Activated CD8-positive, alpha-beta memory T cell treated with anti-CD3 and anti-CD28 coated beads for 36 hours (primary cell): ENCODE results near the gene OLR1. TPM values are rescaled to one million over a fixed set of nuclear protein-coding genes. Genes with fewer than 3 reads are reported as not detected.

Experiments used
- CTCF ChIA-PET: fragments of 350-600 bp; sonication (Branson Sonifier 250); formaldehyde crosslinking; loops from one replicate; lab custom pipeline; 2021; ENCODE audit warnings: antibody characterized with exemption; lab: Charles Lee
- POLR2A ChIA-PET: fragments of 350-600 bp; sonication (Branson Sonifier 250); formaldehyde crosslinking; loops from one replicate; lab custom pipeline; 2021; ENCODE audit warnings: antibody characterized with exemption; lab: Charles Lee
- total RNA-seq, 2 experiments: library from RNA; stranded (reverse); gene quantifications; one replicate each; pipeline ENCODE4 v1.2.3, GENCODE V29; 2021

OLR1 gene
- total RNA-seq, 2 experiments from 2014 or later: not detected

DNA sequence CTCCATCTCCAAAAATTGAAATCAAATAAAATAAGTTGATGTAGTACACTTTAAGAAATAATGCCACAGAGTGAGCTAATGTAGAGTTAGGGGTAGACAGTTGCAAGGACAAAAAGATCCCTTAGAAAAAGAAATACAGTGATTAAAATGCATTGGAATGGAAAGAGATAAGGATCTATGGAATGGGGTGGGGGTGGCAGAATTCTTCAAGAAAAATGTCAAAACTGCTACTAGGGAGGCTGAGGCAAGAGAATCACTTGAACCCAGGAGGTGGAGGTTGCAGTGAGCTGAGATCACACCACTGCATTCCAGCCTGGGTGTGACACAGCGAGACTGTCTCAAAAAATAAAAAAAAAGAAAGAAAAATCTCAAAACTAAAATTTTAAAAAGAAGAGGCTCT, 6.5 kb downstream of the OLR1 start:
- CTCF ChIA-PET: interaction anchor here (0.6 kb wide), 1 partner anchor 273 kb away, joined by 5 read pairs; no protein-coding TSS in a partner anchor

GRCh38 chr12:10163084-10163483, 8.8 kb downstream of the OLR1 start:
- CTCF ChIA-PET: interaction anchor here (1.0 kb wide), 1 partner anchor 10 kb away, joined by 4 read pairs; no protein-coding TSS in a partner anchor
- POLR2A ChIA-PET: no interaction called here

More for the DNA sequence above, 6.5 kb downstream of the OLR1 start:
- POLR2A ChIA-PET: interaction anchor here (0.7 kb wide), 1 partner anchor 1284 kb away, joined by 3 read pairs; no protein-coding TSS in a partner anchor

GRCh38 chr12:10160617-10161385, 11.1 kb downstream of the OLR1 start:
- ChIA-PET POLR2A (no interaction called here), CTCF (interaction anchor here (0.8 to 1.7 kb wide), 2 partner anchors 8 to 33 kb away, joined by 4 to 7 read pairs; no protein-coding TSS in a partner anchor)

GRCh38 chr12:10159280-10159679, 12.7 kb downstream of the OLR1 start:
- POLR2A ChIA-PET: no interaction called here
- CTCF ChIA-PET: no interaction called here

DNA sequence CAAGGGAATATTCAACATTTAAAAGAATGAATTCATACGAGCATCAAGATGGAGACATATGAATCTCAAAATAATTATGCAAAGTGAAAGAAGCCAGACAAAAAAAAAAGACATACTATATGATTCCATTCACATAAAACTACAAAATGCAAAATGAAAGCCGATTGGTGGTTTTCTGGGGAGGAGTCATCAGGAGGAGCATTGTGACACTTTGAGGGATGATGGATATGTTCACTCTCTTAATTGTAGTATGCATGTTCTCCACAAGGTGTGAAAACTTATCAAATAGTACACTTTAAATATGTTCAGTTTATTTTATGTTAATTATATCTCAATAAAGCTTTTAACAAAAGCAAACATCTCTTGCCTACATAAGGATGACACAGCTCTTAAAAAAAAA, 13.5 kb downstream of the OLR1 start:
- ChIA-PET POLR2A (no interaction called here), CTCF (no interaction called here)

DNA sequence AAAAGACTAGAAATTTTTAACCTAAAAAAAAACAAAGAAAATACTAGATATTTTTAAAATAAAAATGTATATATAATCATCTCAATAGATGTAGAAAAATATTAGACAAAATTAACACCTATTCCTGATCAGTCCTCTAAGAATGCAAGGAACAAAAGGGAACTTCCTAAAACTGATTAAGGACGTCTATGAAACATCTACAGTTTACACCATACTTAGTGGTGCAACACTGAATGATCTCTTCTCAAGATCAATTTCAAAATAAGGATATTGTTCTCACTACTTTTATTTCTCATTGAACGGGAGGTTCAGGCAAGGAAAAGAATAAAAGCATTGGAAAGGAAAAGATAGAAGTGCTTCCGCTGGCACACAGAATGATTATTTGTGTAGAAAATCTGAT, 16.0 kb downstream of the OLR1 start:
- ChIA-PET POLR2A (no interaction called here), CTCF (no interaction called here)

DNA sequence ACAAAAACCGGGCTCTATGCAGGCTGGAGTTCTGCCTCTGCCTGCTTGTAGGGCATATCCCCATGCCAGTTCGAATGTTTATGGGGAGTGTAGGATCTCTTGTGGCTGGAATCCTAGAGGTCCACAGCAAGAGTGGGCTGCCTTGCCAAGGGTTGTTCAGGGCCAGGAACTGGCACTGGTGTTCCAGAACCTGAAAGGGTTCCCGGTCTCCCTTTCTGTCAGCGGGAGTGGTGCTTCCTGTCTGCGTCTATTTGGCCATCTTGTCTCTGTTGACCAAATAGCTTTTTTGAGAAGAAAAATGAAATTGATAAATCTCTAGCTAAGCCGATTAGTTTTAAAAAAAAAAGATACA, 17.8 kb downstream of the OLR1 start:
- ChIA-PET CTCF (interaction anchor here (1.2 kb wide), 1 partner anchor 36 kb away, joined by 3 read pairs; no protein-coding TSS in a partner anchor), POLR2A (no interaction called here)

GRCh38 chr12:10153271-10154144, 18.4 kb downstream of the OLR1 start:
- ChIA-PET CTCF (interaction anchor here (0.5 to 3.4 kb wide), 14 partner anchors 8 to 458 kb away, joined by 3 to 20 read pairs (median 4); partner anchors contain the start of genes EIF2S3B and OLR1), POLR2A (no interaction called here)

DNA sequence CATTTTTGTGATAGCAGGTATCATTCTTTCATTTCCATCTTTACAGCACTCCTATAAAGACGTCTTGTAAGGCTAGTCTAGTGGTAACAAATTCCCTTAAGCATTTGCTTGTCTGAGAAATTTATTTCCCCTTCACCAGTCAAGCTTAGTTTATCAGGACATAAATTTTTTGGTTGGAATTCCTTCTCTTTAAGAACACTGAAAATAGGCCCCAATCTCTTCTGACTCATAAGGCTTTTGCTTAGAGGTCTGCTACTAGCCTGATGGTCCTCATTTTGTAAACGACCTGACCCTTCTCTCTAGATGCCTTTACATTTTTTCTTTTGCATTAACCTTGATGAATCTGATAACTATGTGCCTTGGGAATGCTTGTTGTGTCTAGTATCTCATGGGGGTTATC, 20.3 kb downstream of the OLR1 start:
- ChIA-PET POLR2A (no interaction called here), CTCF (interaction anchor here (1.2 to 3.4 kb wide), 2 partner anchors 39 to 338 kb away, joined by 4 to 20 read pairs; no protein-coding TSS in a partner anchor)

DNA sequence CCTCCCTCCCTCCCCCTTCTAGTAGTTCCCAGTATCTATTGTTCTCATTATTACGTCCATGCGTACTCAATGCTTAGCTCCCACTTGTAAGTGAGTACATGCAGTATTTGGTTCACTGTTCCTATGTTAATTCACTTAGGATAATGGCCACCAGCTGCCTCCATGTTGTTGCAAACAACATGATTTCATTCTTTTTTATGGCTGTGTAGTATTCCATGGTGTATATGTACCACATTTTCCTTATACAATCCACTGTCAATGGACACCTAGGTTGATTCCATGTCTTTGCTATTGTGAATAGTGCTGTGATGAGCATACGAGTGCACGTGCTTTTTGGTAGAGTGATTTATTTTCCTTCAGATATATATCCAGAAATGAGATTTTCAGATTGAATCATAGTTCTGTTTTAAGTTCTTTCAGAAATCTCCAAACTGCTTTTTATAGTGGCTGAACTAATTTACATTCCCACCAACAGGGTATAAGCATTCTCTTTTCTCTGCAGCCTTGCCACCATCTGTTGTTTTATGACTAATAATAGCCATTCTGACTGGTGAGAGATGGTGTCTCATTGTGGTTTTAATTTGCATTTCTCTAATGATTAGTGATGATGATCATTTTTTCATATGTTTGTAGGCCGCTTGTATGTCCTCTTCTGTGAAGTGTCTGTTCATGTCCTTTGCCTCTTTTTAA, 24.1 kb downstream of the OLR1 start:
- CTCF ChIA-PET: interaction anchor here (0.6 to 1.0 kb wide), 3 partner anchors 22 to 398 kb away, joined by 3 to 4 read pairs (median 4); no protein-coding TSS in a partner anchor

DNA sequence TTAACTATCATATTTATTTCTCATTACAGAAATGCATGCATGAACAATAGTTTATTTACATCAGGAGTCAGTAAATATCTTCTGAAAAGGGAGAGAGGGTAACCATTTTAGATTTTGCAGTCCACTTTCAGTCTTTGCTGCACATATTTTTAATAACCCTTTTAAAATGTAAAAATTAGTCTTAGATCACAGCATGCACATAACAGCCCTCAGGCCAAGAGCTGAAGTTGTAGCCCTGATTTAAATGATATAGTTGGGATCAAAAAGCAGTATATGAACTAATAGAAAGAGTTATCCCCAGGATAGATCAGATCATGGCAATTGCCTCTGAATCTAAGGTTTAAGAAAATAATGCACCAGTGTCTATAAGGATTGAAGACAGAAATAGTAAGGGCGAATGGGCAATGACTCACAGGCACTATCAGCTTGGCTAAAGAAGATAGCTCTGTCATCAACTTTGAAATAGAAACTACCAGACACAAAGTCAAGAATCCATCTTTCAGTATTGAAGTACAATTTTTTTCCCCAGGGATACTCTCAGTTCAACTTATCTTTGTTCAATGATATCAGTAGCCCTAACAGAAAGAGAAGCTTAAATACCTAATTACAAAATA, 28.8 kb downstream of the OLR1 start:
- POLR2A ChIA-PET: no interaction called here
- CTCF ChIA-PET: interaction anchor here (0.7 to 0.9 kb wide), 2 partner anchors 8 to 109 kb away, joined by 3 to 4 read pairs; no protein-coding TSS in a partner anchor

More for the DNA sequence above, 24.1 kb downstream of the OLR1 start:
- POLR2A ChIA-PET: no interaction called here

- ChIA-PET CTCF (interaction anchor here (1.0 to 2.4 kb wide), 6 partner anchors 106 to 397 kb away, joined by 3 to 13 read pairs (median 3); partner anchors contain the start of gene CLEC12B), POLR2A (no interaction called here)
Measured at GRCh38 chr12:10140001-10140400, 31.9 kb downstream of the OLR1 start.

- ChIA-PET CTCF (interaction anchor here (0.7 to 1.3 kb wide), 3 partner anchors 105 to 386 kb away, joined by 3 to 4 read pairs (median 4); no protein-coding TSS in a partner anchor), POLR2A (no interaction called here)
Measured at GRCh38 chr12:10136637-10137205, 35.2 kb downstream of the OLR1 start.

GRCh38 chr12:10135126-10135525, 36.8 kb downstream of the OLR1 start:
- POLR2A ChIA-PET: no interaction called here

GRCh38 chr12:10132850-10133370, 39.0 kb downstream of the OLR1 start:
- CTCF ChIA-PET: interaction anchor here (0.6 kb wide), 1 partner anchor 1589 kb away, joined by 3 read pairs; no protein-coding TSS in a partner anchor
- POLR2A ChIA-PET: no interaction called here

More at GRCh38 chr12:10135126-10135525, 36.8 kb downstream of the OLR1 start:
- CTCF ChIA-PET: interaction anchor here (1.2 kb wide), 1 partner anchor 8 kb away, joined by 3 read pairs; no protein-coding TSS in a partner anchor

- ChIA-PET CTCF (interaction anchor here (1.6 kb wide), 1 partner anchor 317 kb away, joined by 8 read pairs; no protein-coding TSS in a partner anchor), POLR2A (no interaction called here)
Measured at GRCh38 chr12:10131111-10131690, 40.7 kb downstream of the OLR1 start.

GRCh38 chr12:10130042-10130441, 41.9 kb downstream of the OLR1 start, which contains the start of gene CLEC7A:
Gene CLEC7A, minus strand, starts transcription at chr12:10130199. Its CDS starts 117 bp downstream, at chr12:10130082.
- ChIA-PET POLR2A (no interaction called here), CTCF (interaction anchor here (1.6 kb wide), 1 partner anchor 316 kb away, joined by 8 read pairs; no protein-coding TSS in a partner anchor)
